Peyer's patch (tissue), 4 donors: Measurements from ENCODE around the gene CMPK1.

ENCODE experiments used
- CTCF ChIP-seq, 6 experiments: fragments of 450-650 bp in 4 of 6; fragments of 200-600 bp in 2 of 6; sonication (generic) in 1 of 6; IDR thresholded peaks; one replicate each; pipeline ENCODE4 v1.5.1; 2017 to 2019; ENCODE audit warnings: antibody characterized with exemption in 6 of 6, mild to moderate bottlenecking in 3 of 6, moderate library complexity in 1 of 6
- POLR2A ChIP-seq, 2 donors: fragments of 450-650 bp; IDR thresholded peaks; one replicate each; pipeline ENCODE4 v1.5.1; 2017; ENCODE audit warnings: antibody characterized with exemption in 2 of 2, mild to moderate bottlenecking in 2 of 2, moderate library complexity in 2 of 2

DNA sequence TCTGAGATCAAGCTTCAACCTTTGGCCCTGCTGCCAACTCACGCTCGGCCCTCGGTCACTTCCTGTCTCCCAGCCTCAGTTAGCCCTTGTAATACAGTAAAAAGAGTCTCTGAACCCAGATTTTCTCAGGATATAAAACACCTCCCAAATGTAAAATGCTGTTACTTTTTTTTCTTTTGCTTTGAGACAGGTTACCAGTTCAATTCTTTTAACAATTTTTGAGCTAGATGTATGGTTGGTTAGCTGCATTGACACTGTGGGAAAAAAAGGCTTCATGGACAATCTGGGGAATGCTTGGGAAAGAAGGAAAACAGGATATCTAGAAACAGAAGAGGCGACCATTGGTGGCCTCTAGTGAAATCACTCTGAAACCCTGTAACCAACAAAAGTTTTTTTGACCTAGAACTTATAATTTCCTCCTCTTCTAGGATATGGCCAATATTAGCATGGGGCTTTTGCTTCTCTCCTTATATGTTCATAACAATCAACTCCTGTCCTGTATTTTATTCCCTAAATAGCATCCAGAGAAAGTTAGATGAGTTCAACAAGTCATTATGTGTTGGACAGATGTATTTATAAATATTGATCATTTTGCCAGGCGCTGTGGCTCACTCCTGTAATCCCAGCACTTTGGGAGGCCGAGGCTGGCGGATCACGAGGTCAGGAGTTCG lies 1.3 kb downstream of the CMPK1 start:
- TF ChIP-seq CTCF (IDR thresholded peaks at IDR 0.05) (peak in 1 of 6 experiments; percentile 2), POLR2A (IDR thresholded peaks at IDR 0.05) (no peak)
